GM12878 (cell line): Measurements from ENCODE around the gene UST.

Experiments
- CHD2 ChIP-seq: IDR thresholded peaks from 2 replicates; pipeline ENCODE4 v1.6.1; 2011; ENCODE audit warnings: low read depth, low read length, improper control_type of control experiment, borderline replicate concordance
- CTCF ChIP-seq, 3 experiments: IDR thresholded peaks in 2 of 3; conservative IDR thresholded peaks in 1 of 3; 2 replicates each; pipeline ENCODE4 v1.5.1; 2011; ENCODE audit warnings: low read depth in 3 of 3, low read length in 3 of 3, mild to moderate bottlenecking in 3 of 3, control low read depth in 2 of 3, moderate library complexity in 2 of 3, inconsistent platforms in 1 of 3, mixed read lengths in 1 of 3; ENCODE audit not compliant: control insufficient read depth in 2 of 3, insufficient read depth in 1 of 3; ENCODE audit errors: extremely low read depth in 1 of 3
- HCFC1 ChIP-seq: fragments of 150-350 bp; IDR thresholded peaks from 2 replicates; pipeline ENCODE4 v1.6.1; 2014; ENCODE audit warnings: low read length
- MAX ChIP-seq: IDR thresholded peaks from 2 replicates; pipeline ENCODE4 v1.6.1; 2012; ENCODE audit warnings: low read depth, low read length, improper control_type of control experiment
- POLR2A ChIP-seq: IDR thresholded peaks from 2 replicates; pipeline ENCODE4 v1.6.1; 2011; ENCODE audit warnings: low read depth, mild to moderate bottlenecking, low read length
- ZNF274 ChIP-seq: IDR thresholded peaks from one replicate; pipeline ENCODE4 v1.8.0; 2011; ENCODE audit not compliant: insufficient read length, insufficient read depth

GRCh38 chr6:148831064-148831463 lies 84.2 kb downstream of the UST start:
- TF ChIP-seq HCFC1, result no peak
- no peak for TF ChIP-seq CHD2
- TF ChIP-seq ZNF274, result no peak
- TF ChIP-seq CTCF (IDR thresholded peaks at IDR 0.05 in 2 of 3, conservative IDR thresholded peaks at IDR 0.05 in 1 of 3; ENCODE audit: control insufficient read depth in 2 of 3, extremely low read depth in 1 of 3, insufficient read depth in 1 of 3, low read depth in 3 of 3, low read length in 3 of 3), result no peak
- no peak for TF ChIP-seq POLR2A
- TF ChIP-seq MAX, result no peak
